GM18505 (cell line): ENCODE results near the gene TAS2R42.

Experiments used
- ATAC-seq: cut with Tn5 transposase; IDR thresholded peaks from one replicate; pipeline ENCODE4 v1.9.1; 2021; ENCODE audit not compliant: unreplicated experiment
- POLR2A ChIP-seq: IDR thresholded peaks from 4 replicates; pipeline ENCODE4 v1.6.1; 2011; ENCODE audit warnings: borderline replicate concordance; ENCODE audit not compliant: insufficient read depth, insufficient read length; ENCODE audit errors: extremely low read depth

Gene TAS2R42

GRCh38 chr12:11186837-11187236 lies at the start of gene TAS2R42:
Gene TAS2R42 (minus strand): TSS chr12:11186937. CDS start chr12:11186937, 0 bp downstream.
- ATAC-seq: no peak
- TF ChIP-seq POLR2A: no peak

GRCh38 chr12:11233532-11233931 lies 46.8 kb upstream of the TAS2R42 start:
- no peak for TF ChIP-seq POLR2A
- no peak for ATAC-seq

GRCh38 chr12:11228296-11228879 lies 41.7 kb upstream of the TAS2R42 start:
- ATAC-seq: peak; percentile 71
- no peak for TF ChIP-seq POLR2A

- TF ChIP-seq POLR2A: no peak
- ATAC-seq: no peak
Measured at GRCh38 chr12:11227373-11227772, 40.6 kb upstream of the TAS2R42 start.

- TF ChIP-seq POLR2A: no peak
- no peak for ATAC-seq
Measured at GRCh38 chr12:11209113-11209512, 22.4 kb upstream of the TAS2R42 start.

GRCh38 chr12:11204173-11204572 lies 17.4 kb upstream of the TAS2R42 start:
- no peak for ATAC-seq
- TF ChIP-seq POLR2A: no peak

GRCh38 chr12:11202811-11203210 lies 16.1 kb upstream of the TAS2R42 start:
- ATAC-seq: no peak
- no peak for TF ChIP-seq POLR2A

GRCh38 chr12:11183011-11183410 lies 3.7 kb downstream of the TAS2R42 start:
- no peak for TF ChIP-seq POLR2A
- no peak for ATAC-seq

GRCh38 chr12:11182529-11182928 lies 4.2 kb downstream of the TAS2R42 start:
- no peak for TF ChIP-seq POLR2A
- no peak for ATAC-seq

- no peak for ATAC-seq
- TF ChIP-seq POLR2A: no peak
Measured at GRCh38 chr12:11178250-11178649, 8.5 kb downstream of the TAS2R42 start.

- no peak for TF ChIP-seq POLR2A
- no peak for ATAC-seq
Measured at GRCh38 chr12:11174022-11174421, 12.7 kb downstream of the TAS2R42 start.

- no peak for ATAC-seq
- no peak for TF ChIP-seq POLR2A
Measured at GRCh38 chr12:11171969-11172675, 14.6 kb downstream of the TAS2R42 start.

GRCh38 chr12:11171145-11171968 lies 15.4 kb downstream of the TAS2R42 start, which contains the start of gene SMIM10L1:
Gene SMIM10L1 (plus strand): TSS chr12:11171194. CDS start chr12:11171357, 163 bp downstream.
- peak; percentile 97 for ATAC-seq
- peak; percentile 90 for TF ChIP-seq POLR2A
